Neuronal stem cell (in vitro differentiated cells): ENCODE measurements around the gene CDC27.

ENCODE experiments used
- DNase-seq: peaks from one replicate; pipeline ENCODE4 v3.0.0-alpha.2; 2013; ENCODE audit warnings: low spot score
- H2AFZ ChIP-seq: one replicate; pipeline ENCODE4 v1.6.1; 2013; ENCODE audit warnings: mild to moderate bottlenecking, low read length, inconsistent platforms
- H2AK5ac ChIP-seq: 2 replicates; pipeline ENCODE4 v1.6.1; 2013; ENCODE audit warnings: low read depth, mild to moderate bottlenecking, inconsistent platforms, low read length, moderate library complexity, mixed read lengths
- H2BK120ac ChIP-seq: 2 replicates; pipeline ENCODE4 v1.6.1; 2013; ENCODE audit warnings: low read depth, mild to moderate bottlenecking, inconsistent platforms, low read length, moderate library complexity, mixed read lengths
- H2BK12ac ChIP-seq: one replicate; pipeline ENCODE4 v1.6.1; 2013; ENCODE audit warnings: low read length, inconsistent platforms
- H2BK15ac ChIP-seq: 2 replicates; pipeline ENCODE4 v1.6.1; 2013; ENCODE audit warnings: mild to moderate bottlenecking, low read length, inconsistent platforms, mixed read lengths
- H2BK5ac ChIP-seq: one replicate; pipeline ENCODE4 v1.6.1; 2013; ENCODE audit warnings: inconsistent platforms, mild to moderate bottlenecking, low read length, moderate library complexity
- H3K14ac ChIP-seq: one replicate; pipeline ENCODE4 v1.6.1; 2013; ENCODE audit warnings: low read length, inconsistent platforms
- H3K18ac ChIP-seq: 2 replicates; pipeline ENCODE4 v1.6.1; 2013; ENCODE audit warnings: low read length, inconsistent platforms
- H3K23ac ChIP-seq: 2 replicates; pipeline ENCODE4 v1.6.1; 2013; ENCODE audit warnings: low read depth, mild to moderate bottlenecking, mixed read lengths, low read length, inconsistent platforms; ENCODE audit not compliant: poor library complexity
- H3K27ac ChIP-seq: replicated peaks from 3 replicates; pipeline ENCODE4 v1.5.1; 2013; ENCODE audit warnings: low read length, inconsistent platforms
- H3K27me3 ChIP-seq, 3 experiments: 2 replicates each; pipeline ENCODE4 v1.6.1; 2013; ENCODE audit warnings: low read length in 3 of 3, mild to moderate bottlenecking in 2 of 3, inconsistent platforms in 1 of 3, low read depth in 1 of 3, mixed read lengths in 1 of 3, moderate library complexity in 1 of 3; ENCODE audit not compliant: control insufficient read depth in 3 of 3, insufficient read depth in 3 of 3
- H3K36me3 ChIP-seq, 2 donors: replicated peaks in 1 of 2; 2 replicates each; pipeline ENCODE4 v1.6.1; 2013; ENCODE audit warnings: low read length in 2 of 2; ENCODE audit not compliant: control insufficient read depth in 2 of 2, insufficient read depth in 2 of 2
- H3K4ac ChIP-seq: 2 replicates; pipeline ENCODE4 v1.6.1; 2013; ENCODE audit warnings: inconsistent platforms, mild to moderate bottlenecking, low read length, moderate library complexity
- H3K4me1 ChIP-seq, 2 donors: 1 replicate in 1 of 2; 2 replicates in 1 of 2; pipeline ENCODE4 v1.6.1; 2013; ENCODE audit warnings: low read length in 2 of 2, low read depth in 1 of 2; ENCODE audit not compliant: control insufficient read depth in 2 of 2, insufficient read depth in 1 of 2
- H3K4me2 ChIP-seq: one replicate; pipeline ENCODE4 v1.6.1; 2013; ENCODE audit warnings: mild to moderate bottlenecking, low read length, inconsistent platforms; ENCODE audit not compliant: insufficient read depth, poor library complexity, severe bottlenecking
- H3K4me3 ChIP-seq, 2 donors: 2 replicates each; pipeline ENCODE4 v1.5.1; 2013; ENCODE audit warnings: low read length in 2 of 2, mild to moderate bottlenecking in 2 of 2, inconsistent platforms in 1 of 2, moderate library complexity in 1 of 2
- H3K79me1 ChIP-seq: one replicate; pipeline ENCODE4 v1.6.1; 2013; ENCODE audit warnings: low read depth, mild to moderate bottlenecking, inconsistent platforms, low read length, moderate library complexity
- H3K9ac ChIP-seq: one replicate; pipeline ENCODE4 v1.6.1; 2013; ENCODE audit warnings: mild to moderate bottlenecking, low read depth, low read length, inconsistent platforms; ENCODE audit not compliant: poor library complexity
- H3K9me3 ChIP-seq, 2 donors: replicated peaks in 1 of 2; 2 replicates each; pipeline versions ENCODE3 to v1.6.1; 2013; ENCODE audit warnings: low read length in 2 of 2, mild to moderate bottlenecking in 2 of 2, inconsistent platforms in 1 of 2, low read depth in 1 of 2, mixed read lengths in 1 of 2, moderate library complexity in 1 of 2; ENCODE audit not compliant: control insufficient read depth in 2 of 2, insufficient read depth in 1 of 2
- H4K8ac ChIP-seq: one replicate; pipeline ENCODE4 v1.6.1; 2013; ENCODE audit warnings: low read depth, mild to moderate bottlenecking, inconsistent platforms, low read length, moderate library complexity
- H4K91ac ChIP-seq: one replicate; pipeline ENCODE4 v1.6.1; 2013; ENCODE audit warnings: low read length, low read depth, mild to moderate bottlenecking, inconsistent platforms; ENCODE audit not compliant: poor library complexity
- WGBS, 2 donors: extraction: QIAGEN DNeasy Blood & Tissue Kit; methylation state at CpG; one replicate each; pipeline ENCODE4 v1.1.7; 2013; ENCODE audit warnings: missing lambda C conversion rate in 2 of 2, mixed read lengths in 1 of 2; ENCODE audit not compliant: insufficient read length in 2 of 2, insufficient replicate concordance in 1 of 2; ENCODE audit errors: extremely low coverage in 2 of 2; 5-methylcytosine and 5-hydroxymethylcytosine counted together

The CDC27 gene

GRCh38 chr17:47162013-47162622 is 27.0 kb downstream of the CDC27 start:
- WGBS, 2 donors = no CpG with 5 or more reads among the region's 2 CpGs
- Histone ChIP-seq H3K14ac (no peak overlapping the region), H3K4me3 (no peak overlapping the region), H4K91ac (no peak overlapping the region), H2BK120ac (no peak overlapping the region), H2BK15ac (no peak overlapping the region), H3K9me3 (no peaks in the 10 kb centered on the region), H2AFZ (no peak overlapping the region), H3K79me1 (peaks cover 2% of the 10 kb centered on the region), H3K9ac (no peak overlapping the region), H3K23ac (no peak overlapping the region), H2AK5ac (no peak overlapping the region), H2BK12ac (no peak overlapping the region), H3K4ac (no peak overlapping the region), H3K36me3 (peaks cover 18 to 97% of the 10 kb centered on the region in 2 donors), H3K27ac (no peak overlapping the region), H3K4me1 (no peaks in the 10 kb centered on the region), H3K4me2 (no peak overlapping the region), H3K27me3 (no peaks in the 10 kb centered on the region), H3K18ac (no peak overlapping the region), H4K8ac (no peak overlapping the region), H2BK5ac (no peak overlapping the region)
- DNase-seq = no peak

GRCh38 chr17:47159315-47159714 is 29.8 kb downstream of the CDC27 start:
- Histone ChIP-seq H2BK12ac (no peak overlapping the region), H3K36me3 (peaks cover 23 to 97% of the 10 kb centered on the region in 2 donors), H3K4me3 (peak overlapping the region in 1 of 2 donors; percentile 59), H2AK5ac (no peak overlapping the region), H3K27me3 (no peaks in the 10 kb centered on the region), H3K4me1 (no peaks in the 10 kb centered on the region), H3K23ac (peak overlapping the region; percentile 20), H2BK15ac (no peak overlapping the region), H3K9ac (no peak overlapping the region), H3K4ac (no peak overlapping the region), H4K8ac (peak overlapping the region; percentile 70), H3K79me1 (peaks cover 2% of the 10 kb centered on the region), H2AFZ (no peak overlapping the region), H2BK5ac (no peak overlapping the region), H3K14ac (no peak overlapping the region), H2BK120ac (no peak overlapping the region), H3K18ac (no peak overlapping the region), H4K91ac (no peak overlapping the region), H3K9me3 (no peaks in the 10 kb centered on the region), H3K4me2 (no peak overlapping the region), H3K27ac (no peak overlapping the region)
- DNase-seq = no peak
- WGBS, 2 donors = no CpG with 5 or more reads among the region's 18 CpGs

- Histone ChIP-seq H2BK5ac (no peak overlapping the region), H2BK12ac (no peak overlapping the region), H3K14ac (no peak overlapping the region), H4K91ac (no peak overlapping the region), H3K4me1 (no peaks in the 10 kb centered on the region), H2AK5ac (no peak overlapping the region), H4K8ac (no peak overlapping the region), H3K4me3 (no peak overlapping the region), H3K9ac (no peak overlapping the region), H3K36me3 (peaks cover 24 to 94% of the 10 kb centered on the region in 2 donors), H2AFZ (no peak overlapping the region), H3K23ac (no peak overlapping the region), H3K4me2 (no peak overlapping the region), H3K27ac (no peak overlapping the region), H3K27me3 (no peaks in the 10 kb centered on the region), H2BK120ac (no peak overlapping the region), H3K18ac (no peak overlapping the region), H3K9me3 (peaks cover 0 to under 1% of the 10 kb centered on the region in 2 donors), H3K79me1 (peaks cover 2% of the 10 kb centered on the region), H2BK15ac (no peak overlapping the region), H3K4ac (no peak overlapping the region)
- DNase-seq = no peak
- no CpG with 5 or more reads among the region's 6 CpGs for WGBS, 2 donors
Observed at GRCh38 chr17:47145351-47145750, 43.7 kb downstream of the CDC27 start.

- Histone ChIP-seq H3K14ac (no peak overlapping the region), H2BK5ac (no peak overlapping the region), H3K4ac (no peak overlapping the region), H4K8ac (no peak overlapping the region), H2BK120ac (no peak overlapping the region), H3K9ac (no peak overlapping the region), H3K18ac (no peak overlapping the region), H3K27ac (no peak overlapping the region), H3K4me3 (no peak overlapping the region), H2BK12ac (no peak overlapping the region), H2AK5ac (no peak overlapping the region), H2AFZ (no peak overlapping the region), H4K91ac (no peak overlapping the region), H3K79me1 (peaks cover 2% of the 10 kb centered on the region), H3K4me2 (no peak overlapping the region), H3K9me3 (peaks cover 0 to 3% of the 10 kb centered on the region in 2 donors), H3K4me1 (no peaks in the 10 kb centered on the region), H3K27me3 (no peaks in the 10 kb centered on the region), H2BK15ac (no peak overlapping the region), H3K36me3 (peaks cover 13 to 78% of the 10 kb centered on the region in 2 donors), H3K23ac (no peak overlapping the region)
- WGBS, 2 donors = no CpG with 5 or more reads among the region's 1 CpG
- DNase-seq = no peak
Observed at GRCh38 chr17:47135235-47135634, 53.9 kb downstream of the CDC27 start.
